ENCODE results near the gene PACRG. TPM values are rescaled to one million over a fixed set of nuclear protein-coding genes. Genes with fewer than 3 reads are reported as not detected.

PACRG gene
- total and polyA plus RNA-seq, 8 donors = 1.5 to 6.8 (median 4.6) TPM

DNA sequence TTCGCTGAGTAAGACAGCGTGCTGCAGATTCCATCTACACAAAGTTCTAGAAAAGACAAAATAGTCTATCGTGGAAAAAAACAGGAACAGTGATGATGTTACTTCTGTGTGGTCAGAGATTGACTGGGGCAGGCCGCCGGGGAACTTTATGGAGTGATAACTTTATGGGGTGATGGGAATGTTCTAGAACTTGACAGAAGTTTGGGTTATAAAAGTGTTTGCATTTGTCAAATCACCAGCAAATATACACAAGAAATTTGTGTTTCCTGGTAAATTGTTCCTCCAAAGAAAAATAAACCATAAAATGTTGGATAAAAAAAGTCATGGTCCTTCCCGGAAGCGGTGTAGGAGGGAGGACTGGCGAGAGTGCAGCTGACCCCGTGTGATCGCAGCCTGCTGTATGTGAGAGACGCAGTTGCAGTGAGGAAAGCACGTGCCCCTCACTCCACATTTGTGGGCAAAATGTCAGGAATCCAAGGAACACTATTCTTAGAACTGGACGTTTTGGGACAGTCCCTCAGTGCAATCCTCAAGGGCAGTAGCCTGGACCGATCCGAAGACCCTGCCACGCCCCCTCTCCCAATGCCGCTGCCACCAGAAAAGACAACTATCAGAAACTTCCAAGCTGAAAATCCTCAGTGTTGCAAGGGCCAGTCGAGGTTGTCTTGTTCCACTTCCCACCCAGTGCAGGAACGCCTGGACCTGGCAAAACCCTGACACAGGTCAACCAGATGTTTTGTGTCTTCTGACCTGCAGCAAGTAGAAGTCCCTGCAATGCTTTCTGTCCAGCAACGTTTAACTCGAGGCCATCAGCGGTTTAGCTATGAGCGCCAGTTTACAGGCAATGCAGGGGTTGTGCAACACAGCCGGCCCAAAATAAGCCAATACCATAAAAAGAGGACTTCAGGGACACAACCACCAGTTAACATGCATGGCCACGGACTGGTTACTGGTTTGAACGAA lies 606.2 kb downstream of the PACRG start:
- ATAC-seq (no peak), DNase-seq (peak in 1 of 4 donors; percentile 53)
- H3K4me1 ChIP-seq = peaks cover 3 to 22% of the 10 kb centered on the region in 2 donors
- H3K36me3 ChIP-seq = no peaks in the 10 kb centered on the region
- no peaks in the 10 kb centered on the region for H3K27me3 ChIP-seq
- intact Hi-C loops (cut with DNase I) = no loop called here
- TF ChIP-seq, protein P1, sequence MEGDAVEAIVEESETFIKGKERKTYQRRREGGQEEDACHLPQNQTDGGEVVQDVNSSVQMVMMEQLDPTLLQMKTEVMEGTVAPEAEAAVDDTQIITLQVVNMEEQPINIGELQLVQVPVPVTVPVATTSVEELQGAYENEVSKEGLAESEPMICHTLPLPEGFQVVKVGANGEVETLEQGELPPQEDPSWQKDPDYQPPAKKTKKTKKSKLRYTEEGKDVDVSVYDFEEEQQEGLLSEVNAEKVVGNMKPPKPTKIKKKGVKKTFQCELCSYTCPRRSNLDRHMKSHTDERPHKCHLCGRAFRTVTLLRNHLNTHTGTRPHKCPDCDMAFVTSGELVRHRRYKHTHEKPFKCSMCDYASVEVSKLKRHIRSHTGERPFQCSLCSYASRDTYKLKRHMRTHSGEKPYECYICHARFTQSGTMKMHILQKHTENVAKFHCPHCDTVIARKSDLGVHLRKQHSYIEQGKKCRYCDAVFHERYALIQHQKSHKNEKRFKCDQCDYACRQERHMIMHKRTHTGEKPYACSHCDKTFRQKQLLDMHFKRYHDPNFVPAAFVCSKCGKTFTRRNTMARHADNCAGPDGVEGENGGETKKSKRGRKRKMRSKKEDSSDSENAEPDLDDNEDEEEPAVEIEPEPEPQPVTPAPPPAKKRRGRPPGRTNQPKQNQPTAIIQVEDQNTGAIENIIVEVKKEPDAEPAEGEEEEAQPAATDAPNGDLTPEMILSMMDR (IDR thresholded peaks at IDR 0.05) = no peak
- peak overlapping the region in 1 of 2 donors; percentile 79 for H3K27ac ChIP-seq
- no peaks in the 10 kb centered on the region for H3K9me3 ChIP-seq
- no peak overlapping the region for H3K4me3 ChIP-seq

DNA sequence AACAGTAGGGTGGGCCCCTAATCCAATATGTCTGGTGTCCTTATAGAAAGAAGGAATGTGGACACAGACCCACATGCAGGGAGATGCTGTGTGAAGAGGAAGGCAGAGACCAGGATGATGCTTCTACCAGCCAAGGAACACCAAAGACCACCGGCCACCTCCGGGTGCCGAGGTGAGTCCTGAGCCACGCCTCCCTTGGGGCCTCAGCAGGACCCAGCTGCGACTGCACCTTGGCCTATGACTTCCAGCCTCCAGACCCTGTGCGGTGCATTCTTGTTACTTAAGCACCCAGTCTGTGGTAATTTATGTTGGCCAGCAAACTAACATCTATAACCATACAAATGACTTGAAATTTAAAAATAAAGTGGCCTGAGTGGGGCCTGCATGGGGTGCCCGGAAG lies 607.3 kb downstream of the PACRG start:
- intact Hi-C loops (cut with DNase I) = no loop called here
- ATAC-seq (no peak), DNase-seq (no peak)
- Histone ChIP-seq H3K27me3 (no peaks in the 10 kb centered on the region), H3K9me3 (no peaks in the 10 kb centered on the region), H3K27ac (peak overlapping the region; percentile 61 to 79), H3K4me3 (no peak overlapping the region), H3K36me3 (no peaks in the 10 kb centered on the region), H3K4me1 (peaks cover 4 to 30% of the 10 kb centered on the region in 2 donors)
- TF ChIP-seq, protein P1 (IDR thresholded peaks at IDR 0.05) = no peak

DNA sequence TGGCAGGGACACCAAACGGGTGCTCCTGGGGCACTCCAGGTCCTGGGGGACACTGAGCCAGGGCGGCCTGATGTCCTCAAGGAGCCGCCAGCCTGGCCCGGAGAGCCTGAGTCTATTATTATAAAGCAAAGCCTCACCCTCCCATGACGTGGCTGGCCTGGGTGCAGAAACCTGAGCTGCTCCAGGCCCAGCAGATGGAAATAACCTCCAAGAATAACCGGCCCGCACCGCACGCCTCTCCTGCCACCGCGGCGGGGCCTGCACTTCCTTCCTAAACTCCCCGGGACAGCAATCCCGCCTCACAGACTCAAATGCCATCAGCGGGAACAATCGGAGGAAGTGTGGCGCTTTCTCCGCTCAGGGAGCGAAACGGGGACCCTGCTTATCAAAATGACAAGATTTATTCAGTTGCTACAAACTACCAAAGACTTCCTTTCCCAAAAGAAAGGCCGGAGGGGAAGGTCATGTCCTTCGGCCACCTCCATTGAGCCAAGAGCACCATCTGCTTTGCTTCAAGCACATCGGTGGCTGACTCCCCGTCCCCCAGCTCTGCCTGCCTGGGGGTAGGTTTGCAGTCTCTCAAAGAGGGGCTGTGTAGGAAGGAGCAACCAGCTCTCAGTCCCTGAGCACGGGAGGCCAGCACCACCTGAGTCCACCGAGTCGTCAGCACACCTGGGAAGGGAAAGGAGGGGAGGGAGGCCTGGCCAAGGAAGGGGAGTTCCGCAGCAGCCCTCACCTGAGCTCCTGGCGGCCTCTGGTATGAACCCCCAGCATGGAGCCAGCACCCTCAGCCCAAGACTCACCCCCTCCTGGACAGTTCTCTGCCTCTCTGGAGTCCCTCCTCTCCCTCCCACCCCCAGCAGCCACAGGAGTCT lies 608.1 kb downstream of the PACRG start:
- Histone ChIP-seq H3K27me3 (no peaks in the 10 kb centered on the region), H3K4me3 (no peak overlapping the region), H3K9me3 (no peaks in the 10 kb centered on the region), H3K27ac (peak overlapping the region; percentile 61 to 79), H3K4me1 (peaks cover 4 to 30% of the 10 kb centered on the region in 2 donors), H3K36me3 (no peaks in the 10 kb centered on the region)
- peak in 2 of 4 donors; percentile 29 to 68 for DNase-seq
- ATAC-seq = peak; percentile 20
- TF ChIP-seq, protein P1 (IDR thresholded peaks at IDR 0.05) = no peak
- intact Hi-C loops (cut with DNase I) = no loop called here

DNA sequence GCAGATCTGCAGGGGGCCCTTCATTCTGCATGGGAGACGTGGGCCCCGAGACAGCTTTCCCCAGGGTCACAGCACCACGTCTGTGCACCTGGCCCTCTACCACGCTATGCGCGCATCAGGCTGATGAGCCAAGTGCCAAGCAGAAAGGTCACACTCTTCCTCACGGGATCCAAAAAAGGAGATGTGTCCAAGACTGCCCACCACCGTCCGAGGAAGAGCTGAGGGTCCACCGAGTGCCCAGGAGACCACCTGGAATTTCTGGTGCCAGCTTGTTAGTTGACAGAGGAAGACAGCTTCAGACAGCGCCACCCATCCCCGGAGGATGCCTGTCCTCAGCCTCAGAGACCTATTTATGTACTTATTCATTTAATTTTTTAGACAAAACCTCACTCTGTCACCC lies 609.2 kb downstream of the PACRG start:
- H3K4me3 ChIP-seq = no peak overlapping the region
- intact Hi-C loops (cut with DNase I) = no loop called here
- H3K27ac ChIP-seq = peak overlapping the region in 1 of 2 donors; percentile 79
- no peaks in the 10 kb centered on the region for H3K36me3 ChIP-seq
- H3K27me3 ChIP-seq = no peaks in the 10 kb centered on the region
- no peak for ATAC-seq
- DNase-seq = no peak
- TF ChIP-seq, protein P1 (IDR thresholded peaks at IDR 0.05) = no peak
- peaks cover 4 to 30% of the 10 kb centered on the region in 2 donors for H3K4me1 ChIP-seq
- H3K9me3 ChIP-seq = no peaks in the 10 kb centered on the region

All from left lung (tissue), 10 donors.